ENCODE data around the gene HAPSTR1.

- TF ChIP-seq CTCF (IDR thresholded peaks at IDR 0.05) (no peak), SIN3A (IDR thresholded peaks at IDR 0.05; ENCODE audit: borderline replicate concordance, insufficient read depth, low read depth, low read length) (no peak)
- TF ChIP-seq, protein P1, sequence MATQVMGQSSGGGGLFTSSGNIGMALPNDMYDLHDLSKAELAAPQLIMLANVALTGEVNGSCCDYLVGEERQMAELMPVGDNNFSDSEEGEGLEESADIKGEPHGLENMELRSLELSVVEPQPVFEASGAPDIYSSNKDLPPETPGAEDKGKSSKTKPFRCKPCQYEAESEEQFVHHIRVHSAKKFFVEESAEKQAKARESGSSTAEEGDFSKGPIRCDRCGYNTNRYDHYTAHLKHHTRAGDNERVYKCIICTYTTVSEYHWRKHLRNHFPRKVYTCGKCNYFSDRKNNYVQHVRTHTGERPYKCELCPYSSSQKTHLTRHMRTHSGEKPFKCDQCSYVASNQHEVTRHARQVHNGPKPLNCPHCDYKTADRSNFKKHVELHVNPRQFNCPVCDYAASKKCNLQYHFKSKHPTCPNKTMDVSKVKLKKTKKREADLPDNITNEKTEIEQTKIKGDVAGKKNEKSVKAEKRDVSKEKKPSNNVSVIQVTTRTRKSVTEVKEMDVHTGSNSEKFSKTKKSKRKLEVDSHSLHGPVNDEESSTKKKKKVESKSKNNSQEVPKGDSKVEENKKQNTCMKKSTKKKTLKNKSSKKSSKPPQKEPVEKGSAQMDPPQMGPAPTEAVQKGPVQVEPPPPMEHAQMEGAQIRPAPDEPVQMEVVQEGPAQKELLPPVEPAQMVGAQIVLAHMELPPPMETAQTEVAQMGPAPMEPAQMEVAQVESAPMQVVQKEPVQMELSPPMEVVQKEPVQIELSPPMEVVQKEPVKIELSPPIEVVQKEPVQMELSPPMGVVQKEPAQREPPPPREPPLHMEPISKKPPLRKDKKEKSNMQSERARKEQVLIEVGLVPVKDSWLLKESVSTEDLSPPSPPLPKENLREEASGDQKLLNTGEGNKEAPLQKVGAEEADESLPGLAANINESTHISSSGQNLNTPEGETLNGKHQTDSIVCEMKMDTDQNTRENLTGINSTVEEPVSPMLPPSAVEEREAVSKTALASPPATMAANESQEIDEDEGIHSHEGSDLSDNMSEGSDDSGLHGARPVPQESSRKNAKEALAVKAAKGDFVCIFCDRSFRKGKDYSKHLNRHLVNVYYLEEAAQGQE (IDR thresholded peaks at IDR 0.05; ENCODE audit: insufficient read depth in 1 of 2, low read depth in 2 of 2, low read length in 1 of 2), result no peak
Measured at GRCh38 chr16:9138021-9138680, 46.7 kb downstream of the HAPSTR1 start.

Measured in Panc1 (cell line).